HG03520 (cell line): ENCODE results near the gene ARHGEF9.

Experiments
- ATAC-seq: cut with Tn5 transposase; IDR thresholded peaks from one replicate; pipeline ENCODE4 v1.9.1; 2021; ENCODE audit warnings: mild to moderate bottlenecking, moderate library complexity; ENCODE audit not compliant: unreplicated experiment

Gene ARHGEF9

DNA sequence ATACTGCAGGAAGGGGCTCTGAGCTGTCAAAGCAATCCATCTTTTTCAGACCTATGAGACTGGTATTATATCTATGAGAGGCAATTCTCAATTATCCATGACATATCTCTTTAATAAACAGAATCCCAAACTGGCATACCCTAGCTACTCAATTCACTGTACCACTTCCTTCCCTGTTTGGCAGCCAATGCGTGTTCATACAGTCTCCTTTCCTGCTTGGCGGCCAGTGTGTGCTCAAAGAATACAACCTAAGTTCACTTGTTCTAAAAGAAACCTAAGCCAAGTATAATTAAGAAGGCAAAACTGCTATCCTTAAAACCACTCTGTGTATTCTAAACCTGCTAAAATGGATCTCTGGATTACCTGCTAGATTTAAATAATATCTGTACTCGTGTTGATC, 38.3 kb downstream of the ARHGEF9 start:
- ATAC-seq = no peak

DNA sequence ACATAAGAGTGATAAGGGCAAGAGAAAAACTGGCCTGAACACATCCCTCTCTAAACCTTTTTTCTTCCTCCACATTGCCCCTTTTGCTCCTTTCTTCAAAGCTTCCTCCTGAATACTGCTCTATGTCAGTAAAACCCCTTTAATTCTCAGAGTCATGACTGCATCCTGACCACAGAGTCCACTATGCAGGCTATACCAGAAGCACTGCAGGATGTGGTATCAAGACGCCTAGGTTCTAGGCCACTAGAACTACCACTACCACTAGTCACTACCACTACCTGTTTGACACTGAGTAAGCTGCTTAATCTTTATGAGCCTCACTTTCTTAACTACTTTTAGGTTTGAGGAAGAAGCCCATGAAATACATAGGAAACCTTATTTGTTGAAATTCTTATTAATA, 38.7 kb downstream of the ARHGEF9 start:
- peak; percentile 76 for ATAC-seq

DNA sequence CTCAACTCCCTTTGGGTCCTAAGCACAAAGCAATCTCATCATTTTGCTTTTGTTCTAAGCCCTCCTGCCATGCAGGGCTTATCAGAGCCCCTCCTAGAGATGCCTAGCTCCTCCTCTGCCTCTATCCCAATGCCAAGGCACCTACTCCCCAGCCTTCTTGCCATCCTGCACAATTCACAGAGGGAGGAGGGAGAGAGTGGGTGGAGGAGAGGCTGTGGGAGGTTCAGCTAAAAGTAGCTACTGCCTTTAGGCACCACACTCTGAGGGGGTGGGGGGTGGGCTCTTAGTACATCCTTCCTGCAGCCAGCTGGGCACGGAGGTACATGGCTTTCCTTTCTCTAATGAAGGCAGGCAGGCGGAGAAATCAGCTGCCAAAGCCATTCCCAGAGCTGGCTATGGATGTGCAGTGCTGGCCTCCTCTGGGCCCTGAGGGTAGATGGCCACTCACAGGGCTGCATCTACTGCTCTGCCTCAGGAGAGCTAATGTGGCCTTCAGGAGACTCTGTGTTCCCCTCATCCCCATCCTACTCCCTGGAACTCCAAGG, 40.1 kb downstream of the ARHGEF9 start:
- no peak for ATAC-seq

DNA sequence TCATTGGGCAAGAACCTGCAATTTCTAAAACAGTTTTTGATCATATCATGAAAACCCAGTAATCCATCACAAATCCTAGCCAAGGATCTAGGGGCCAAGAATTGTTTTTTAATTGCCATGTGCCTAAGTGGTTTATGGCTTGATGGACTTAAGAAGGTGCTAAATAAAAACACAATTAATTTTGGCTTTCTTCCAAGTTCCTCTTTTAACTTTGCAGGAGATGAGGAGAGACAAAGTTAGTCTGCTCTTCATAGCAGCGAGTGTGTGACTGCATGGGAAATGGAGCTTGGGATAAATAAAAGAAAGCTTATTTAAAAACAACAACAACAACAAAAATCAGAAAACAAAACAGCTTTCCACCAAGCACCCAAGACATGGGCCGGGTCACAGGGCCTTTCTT, 41.4 kb downstream of the ARHGEF9 start:
- no peak for ATAC-seq

- ATAC-seq = no peak
Measured at GRCh38 chrX:63740382-63740781, 44.6 kb downstream of the ARHGEF9 start.

- ATAC-seq = no peak
Measured at GRCh38 chrX:63739885-63740284, 45.1 kb downstream of the ARHGEF9 start.

DNA sequence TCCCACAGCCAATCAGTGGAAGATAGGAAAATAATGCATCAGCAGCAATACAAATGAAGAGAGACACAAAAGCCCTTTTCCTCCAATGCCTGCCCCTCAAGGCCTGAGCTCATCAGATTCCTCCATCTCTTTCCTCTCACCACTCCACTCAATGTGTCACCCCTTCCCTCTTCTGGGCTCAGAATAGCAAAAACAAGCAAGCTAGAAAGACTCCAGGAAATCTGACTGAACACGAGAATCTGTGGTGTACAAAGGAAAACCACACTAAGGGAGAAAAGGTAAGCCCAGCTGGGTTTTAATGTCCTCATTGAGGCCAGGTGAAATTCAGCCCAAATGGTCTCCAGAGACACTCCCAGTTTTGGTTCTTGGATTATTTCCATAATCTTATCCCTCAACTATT, 46.3 kb downstream of the ARHGEF9 start:
- no peak for ATAC-seq

DNA sequence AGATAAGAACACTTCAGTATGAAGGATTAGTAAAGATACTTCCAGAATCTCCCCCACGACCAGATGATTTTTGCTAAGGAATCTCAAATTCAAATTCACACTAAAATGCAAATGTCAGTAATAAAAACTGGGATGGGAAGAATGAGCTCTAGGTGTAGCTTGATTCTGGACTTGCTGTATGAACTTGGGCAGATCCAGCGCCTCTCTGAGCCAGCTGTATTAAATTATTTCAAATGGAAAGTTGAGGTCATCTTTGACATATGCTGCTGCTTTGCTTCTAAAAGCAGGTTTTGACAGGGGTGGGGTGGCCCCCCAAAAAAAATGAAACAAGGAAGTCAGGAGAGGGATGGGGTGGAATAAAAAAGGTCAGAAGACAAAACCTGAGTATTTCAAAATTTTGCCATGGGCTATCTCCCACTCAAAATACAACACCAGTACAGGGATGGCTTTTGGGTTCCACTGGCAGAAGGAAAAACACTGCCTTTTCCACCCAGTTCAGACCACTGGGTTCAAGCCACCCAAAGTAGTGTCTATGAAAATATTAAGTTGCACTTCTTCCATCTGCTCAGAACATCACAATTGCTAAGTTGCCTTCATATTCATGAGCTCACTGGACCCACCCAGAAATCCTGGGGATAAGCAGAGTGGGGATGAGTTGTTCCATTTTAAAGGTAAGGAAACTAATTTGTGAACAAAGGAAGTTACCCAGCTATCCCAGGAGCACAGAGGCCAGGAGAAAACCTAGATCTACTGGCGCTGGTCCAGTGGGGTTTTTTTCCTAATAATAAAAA, 47.7 kb downstream of the ARHGEF9 start:
- ATAC-seq = no peak

DNA sequence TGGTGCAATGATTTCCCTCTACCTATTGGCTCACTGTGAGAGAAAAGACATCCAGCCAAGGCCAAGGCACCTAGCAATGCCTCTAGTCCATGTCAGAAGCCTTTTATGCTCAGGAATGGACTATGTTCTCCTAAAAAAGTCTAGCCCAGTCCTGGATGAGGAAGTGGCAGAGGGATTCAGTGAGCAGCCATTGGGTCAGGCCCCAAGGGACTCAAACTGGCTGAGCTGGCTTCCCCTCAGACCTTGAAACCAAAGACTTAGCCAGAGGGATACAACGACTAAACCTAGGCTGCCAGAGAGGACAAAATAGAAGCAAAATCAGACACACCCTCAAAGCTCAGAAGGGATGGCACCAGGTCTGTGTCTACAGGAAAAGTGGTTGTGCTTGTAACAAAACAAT, 49.1 kb downstream of the ARHGEF9 start:
- ATAC-seq = no peak

DNA sequence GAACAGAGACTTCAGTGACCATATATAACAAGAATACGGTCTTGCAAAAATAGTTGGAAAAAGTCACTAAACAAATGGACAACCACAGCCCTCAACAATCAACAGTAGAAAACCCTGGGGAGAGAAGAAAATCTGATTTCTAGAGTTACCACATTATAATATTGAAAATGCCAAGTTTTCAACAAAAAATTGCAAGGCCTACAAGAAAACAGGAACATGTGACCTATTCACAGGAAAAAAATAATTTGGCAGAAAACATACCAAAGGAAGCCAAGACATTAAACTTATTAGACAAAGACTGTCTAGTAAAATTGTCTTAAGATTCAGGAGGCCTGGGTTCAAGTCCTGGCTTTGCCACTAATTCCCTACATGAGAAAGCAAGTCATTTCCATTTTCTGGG, 64.7 kb downstream of the ARHGEF9 start:
- ATAC-seq = no peak

DNA sequence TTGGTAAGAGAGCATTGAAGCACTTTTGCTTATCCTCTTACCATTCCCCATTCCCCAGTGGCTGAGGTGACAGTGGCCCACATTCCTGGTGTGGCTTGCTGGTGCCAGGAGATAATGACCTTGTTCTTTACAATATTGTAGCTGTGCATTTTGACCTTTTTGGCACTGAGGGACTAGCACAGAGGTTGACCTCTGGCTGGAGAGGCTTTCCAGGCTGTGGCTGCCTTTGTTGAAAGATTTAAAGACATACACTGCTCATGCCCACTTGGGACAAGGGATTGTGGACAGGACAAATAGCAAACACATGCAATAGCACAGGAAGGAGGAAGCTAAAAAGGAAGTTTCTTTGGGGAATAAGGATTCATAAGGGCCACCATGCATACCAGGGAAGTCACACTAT, 65.4 kb downstream of the ARHGEF9 start:
- no peak for ATAC-seq

DNA sequence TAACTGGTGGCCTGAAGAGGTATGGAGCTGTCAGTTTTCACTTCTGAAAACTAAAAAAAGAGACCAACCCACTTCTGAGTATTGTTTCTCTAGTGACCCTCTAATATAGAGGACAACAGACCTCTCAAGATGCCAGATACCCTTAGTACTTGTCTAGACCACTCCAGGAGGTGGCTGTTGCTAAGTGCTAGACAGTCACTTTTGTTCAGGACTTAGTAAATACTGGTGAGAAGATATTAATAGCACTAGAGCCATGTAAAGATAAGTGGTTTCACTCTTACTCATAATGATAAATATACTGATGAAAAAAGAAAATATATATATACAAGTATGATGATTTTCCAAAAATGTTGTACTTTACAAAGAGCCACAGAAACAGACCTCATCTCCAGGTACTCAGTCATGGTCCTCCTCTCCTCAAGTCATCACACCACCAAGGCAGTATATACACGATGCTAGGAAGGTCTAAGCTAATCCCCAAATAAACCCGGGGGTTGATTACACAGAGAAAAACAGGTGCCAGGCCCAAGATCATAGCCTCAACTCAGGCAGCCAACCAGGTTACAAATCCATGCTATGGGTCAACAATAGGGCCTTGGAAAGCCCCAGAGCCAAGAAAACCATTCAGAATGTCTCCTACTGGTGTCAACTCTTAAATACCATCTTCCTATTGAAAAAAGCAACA, 66.9 kb downstream of the ARHGEF9 start:
- ATAC-seq = peak; percentile 90

GRCh38 chrX:63713526-63713925, 71.5 kb downstream of the ARHGEF9 start:
- ATAC-seq = no peak

GRCh38 chrX:63708801-63709200, 76.2 kb downstream of the ARHGEF9 start:
- ATAC-seq = no peak

DNA sequence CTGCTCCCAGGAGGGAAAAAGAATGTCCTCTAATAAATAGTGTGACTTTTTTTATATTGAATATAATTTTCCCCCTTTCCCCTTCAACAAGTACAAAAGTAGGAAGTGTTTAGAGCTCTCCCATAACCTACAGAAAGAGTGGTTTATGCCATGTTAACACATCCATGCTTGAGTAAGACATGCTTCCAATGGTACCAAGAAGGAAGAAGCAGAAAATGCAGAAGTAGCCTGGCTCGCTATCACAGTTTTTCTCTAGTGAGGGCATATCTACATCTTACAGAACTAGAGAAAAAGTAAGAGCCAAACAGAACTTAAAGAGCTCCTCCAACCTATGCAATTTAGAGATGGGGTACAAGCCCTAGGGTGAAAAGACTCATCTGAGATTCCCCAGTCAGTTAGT, 82.5 kb downstream of the ARHGEF9 start:
- no peak for ATAC-seq

- peak; percentile 79 for ATAC-seq
Measured at GRCh38 chrX:63686878-63687714, 97.9 kb downstream of the ARHGEF9 start.

GRCh38 chrX:63680423-63680822, 104.6 kb downstream of the ARHGEF9 start:
- no peak for ATAC-seq

- ATAC-seq = no peak
Measured at GRCh38 chrX:63679432-63679831, 105.6 kb downstream of the ARHGEF9 start.

DNA sequence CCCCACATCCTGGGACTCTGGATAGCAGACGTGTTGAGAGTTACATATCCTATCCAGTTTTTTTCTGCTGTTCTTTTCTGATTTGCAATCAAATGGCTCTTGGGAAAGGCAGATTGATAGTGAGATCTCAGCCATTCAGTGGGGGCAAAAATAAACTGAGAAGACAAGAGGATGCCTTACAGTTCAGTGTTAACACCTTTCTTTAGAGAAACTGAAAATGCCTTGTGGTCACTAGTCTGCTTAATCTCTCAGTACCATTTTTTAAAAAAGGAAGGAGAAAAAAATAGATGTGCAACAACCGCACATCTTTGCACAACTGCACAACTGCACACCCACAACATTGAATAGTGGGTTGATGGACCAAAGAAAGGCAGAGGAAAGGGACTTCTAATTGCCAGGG, 109.3 kb downstream of the ARHGEF9 start:
- ATAC-seq = no peak

- ATAC-seq = no peak
Measured at GRCh38 chrX:63673896-63674295, 111.1 kb downstream of the ARHGEF9 start.

DNA sequence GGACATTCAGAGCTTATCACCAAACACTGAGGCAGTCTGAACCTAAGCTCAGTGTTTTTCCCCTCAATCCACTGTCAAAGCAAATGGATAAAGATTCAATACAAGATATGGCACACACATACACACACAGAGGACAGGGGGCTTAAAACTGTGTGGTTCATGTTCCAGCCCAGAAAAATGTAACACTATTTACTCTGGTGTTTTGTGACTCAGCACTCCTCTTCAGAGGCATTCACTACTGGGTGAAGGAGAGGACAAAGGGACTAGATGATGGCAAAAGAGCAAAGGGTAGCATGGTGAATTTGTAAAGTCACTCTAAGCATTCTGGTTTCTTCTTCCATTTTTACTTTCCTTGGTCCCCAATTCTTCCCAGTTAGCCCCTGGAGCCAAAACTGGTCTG, 120.3 kb downstream of the ARHGEF9 start:
- no peak for ATAC-seq
